Tibial artery (tissue), 4 donors: Measurements from ENCODE around the gene CEP44.

Experiments
- DNase-seq, 2 donors: peaks; one replicate each; pipeline ENCODE4 v3.0.0-alpha.2; 2019
- H3K27ac ChIP-seq, 2 donors: fragments of 200-600 bp; sonication (generic) in 1 of 2; 1 replicate in 1 of 2; 2 replicates in 1 of 2; pipeline ENCODE4 v1.5.1; 2018 to 2019; ENCODE audit warnings: mild to moderate bottlenecking in 1 of 2
- H3K27me3 ChIP-seq, 2 donors: fragments of 200-600 bp; sonication (generic) in 1 of 2; one replicate each; pipeline versions ENCODE4 v1.5.1 to v1.6.0; 2016 to 2019
- H3K36me3 ChIP-seq, 3 donors: fragments of 200-600 bp; sonication (generic) in 2 of 3; one replicate each; pipeline ENCODE4 v1.5.1; 2016 to 2019; ENCODE audit warnings: mild to moderate bottlenecking in 2 of 3
- H3K4me1 ChIP-seq, 4 donors: fragments of 200-600 bp; sonication (generic) in 2 of 4; 1 replicate in 3 of 4; 2 replicates in 1 of 4; pipeline ENCODE4 v1.5.1; 2016 to 2019
- H3K4me3 ChIP-seq, 2 donors: fragments of 200-600 bp; sonication (generic) in 1 of 2; 1 replicate in 1 of 2; 2 replicates in 1 of 2; pipeline ENCODE4 v1.5.1; 2018 to 2019; ENCODE audit warnings: mild to moderate bottlenecking in 2 of 2
- H3K9me3 ChIP-seq, 3 donors: fragments of 200-600 bp; sonication (generic) in 1 of 3; one replicate each; pipeline ENCODE4 v1.5.1; 2016 to 2019
- CTCF ChIP-seq, 2 experiments: fragments of 200-600 bp in 1 of 2; fragments of 450-650 bp in 1 of 2; IDR thresholded peaks; one replicate each; pipeline ENCODE4 v1.5.1; 2017 to 2019; ENCODE audit warnings: antibody characterized with exemption in 2 of 2, mild to moderate bottlenecking in 1 of 2, moderate library complexity in 1 of 2
- intact Hi-C: fragments of 100-400 bp; cut with DNase I; formaldehyde crosslinking; loops from one replicate; pipeline ENCODE4 v1.15.0; 2023; ENCODE audit warnings: low total_unique reads

Gene CEP44

DNA sequence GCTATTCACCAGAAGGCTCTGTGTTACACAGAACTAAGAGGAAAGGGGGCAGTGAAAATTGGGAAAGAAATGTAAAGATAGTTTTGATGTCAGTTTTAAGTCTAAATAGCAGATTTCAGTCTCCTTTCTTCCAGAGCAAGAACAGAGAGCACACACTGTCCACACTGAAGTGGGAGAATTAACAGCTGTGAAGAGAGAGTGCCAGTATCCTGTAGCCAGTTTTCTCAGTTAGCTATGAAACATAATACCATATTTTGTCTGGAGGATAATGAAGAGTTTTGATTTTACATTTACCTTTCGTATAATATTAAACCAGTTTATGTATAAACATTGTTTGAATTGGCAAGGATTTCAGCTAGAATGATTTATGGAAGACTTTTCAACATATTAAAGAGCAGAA, 35.3 kb upstream of the CEP44 start:
- intact Hi-C loops, result no loop called here
- Histone ChIP-seq H3K4me3 (no peak overlapping the region), H3K27ac (no peak overlapping the region), H3K9me3 (no peaks in the 10 kb centered on the region), H3K4me1 (no peaks in the 10 kb centered on the region), H3K27me3 (no peaks in the 10 kb centered on the region), H3K36me3 (no peaks in the 10 kb centered on the region)
- DNase-seq, result no peak
- no peak for TF ChIP-seq CTCF (IDR thresholded peaks at IDR 0.05)

DNA sequence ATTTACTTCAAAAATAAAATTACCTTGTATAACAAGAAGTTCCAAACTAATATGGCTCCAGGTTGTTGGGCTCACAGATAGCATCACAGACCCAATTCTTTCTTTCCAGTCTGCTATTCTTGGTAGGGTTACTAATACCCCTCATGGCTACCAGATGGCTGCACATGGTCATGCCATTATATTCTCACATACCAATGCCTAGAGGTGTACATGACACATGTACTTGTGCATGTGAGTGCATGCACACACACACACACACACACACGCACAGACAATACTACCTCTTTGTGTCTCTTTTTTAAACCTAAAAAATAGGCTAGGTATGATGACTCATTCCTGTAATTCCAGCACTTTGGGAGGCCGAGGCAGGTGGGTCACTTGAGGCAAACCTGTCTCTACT, 31.3 kb upstream of the CEP44 start:
- H3K4me3 ChIP-seq, result no peak overlapping the region
- H3K27ac ChIP-seq, result no peak overlapping the region
- H3K9me3 ChIP-seq, result no peaks in the 10 kb centered on the region
- no peaks in the 10 kb centered on the region for H3K27me3 ChIP-seq
- peaks cover 0 to 18% (median 3%) of the 10 kb centered on the region in 4 donors for H3K4me1 ChIP-seq
- intact Hi-C loops, result no loop called here
- DNase-seq, result no peak
- no peak for TF ChIP-seq CTCF (IDR thresholded peaks at IDR 0.05)
- no peaks in the 10 kb centered on the region for H3K36me3 ChIP-seq

GRCh38 chr4:174254613-174255012, 29.1 kb upstream of the CEP44 start:
- H3K4me1 ChIP-seq, result peaks cover 0 to 18% (median 3%) of the 10 kb centered on the region in 4 donors
- no peaks in the 10 kb centered on the region for H3K36me3 ChIP-seq
- H3K9me3 ChIP-seq, result no peaks in the 10 kb centered on the region
- TF ChIP-seq CTCF (IDR thresholded peaks at IDR 0.05), result no peak
- intact Hi-C loops, result no loop called here
- H3K27me3 ChIP-seq, result no peaks in the 10 kb centered on the region
- DNase-seq, result no peak
- H3K27ac ChIP-seq, result no peak overlapping the region
- no peak overlapping the region for H3K4me3 ChIP-seq

DNA sequence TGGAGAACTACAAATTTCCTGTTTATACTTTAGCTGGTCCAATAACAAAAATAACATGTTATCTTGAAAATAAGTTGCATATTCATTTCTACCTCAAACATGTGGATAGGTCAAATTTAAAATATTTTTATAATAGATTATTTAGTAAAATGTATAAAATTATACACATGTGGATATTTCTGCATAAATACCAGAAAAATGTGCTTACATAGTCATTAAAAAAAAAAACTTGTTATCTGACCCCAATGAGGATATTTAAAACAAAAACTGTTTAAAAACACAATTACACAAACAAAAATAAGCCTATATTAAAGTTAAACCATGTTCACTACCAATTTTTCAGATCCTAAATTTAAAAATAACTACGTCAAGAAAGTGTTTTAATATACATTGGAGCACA, 28.3 kb upstream of the CEP44 start:
- H3K27ac ChIP-seq, result no peak overlapping the region
- peaks cover 0 to 22% (median 5%) of the 10 kb centered on the region in 4 donors for H3K4me1 ChIP-seq
- intact Hi-C loops, result no loop called here
- H3K4me3 ChIP-seq, result no peak overlapping the region
- H3K27me3 ChIP-seq, result no peaks in the 10 kb centered on the region
- no peak for TF ChIP-seq CTCF (IDR thresholded peaks at IDR 0.05)
- H3K9me3 ChIP-seq, result no peaks in the 10 kb centered on the region
- DNase-seq, result no peak
- H3K36me3 ChIP-seq, result no peaks in the 10 kb centered on the region

- intact Hi-C loops, result no loop called here
- Histone ChIP-seq H3K27ac (no peak overlapping the region), H3K9me3 (no peaks in the 10 kb centered on the region), H3K27me3 (no peaks in the 10 kb centered on the region), H3K4me1 (peaks cover 0 to 22% (median 5%) of the 10 kb centered on the region in 4 donors), H3K4me3 (no peak overlapping the region), H3K36me3 (no peaks in the 10 kb centered on the region)
- DNase-seq, result no peak
- no peak for TF ChIP-seq CTCF (IDR thresholded peaks at IDR 0.05)
These were observed 27.9 kb upstream of the CEP44 start for GRCh38 chr4:174255786-174256185.

- H3K27ac ChIP-seq, result no peak overlapping the region
- H3K27me3 ChIP-seq, result no peaks in the 10 kb centered on the region
- intact Hi-C loops, result no loop called here
- no peak for DNase-seq
- no peaks in the 10 kb centered on the region for H3K9me3 ChIP-seq
- H3K4me1 ChIP-seq, result peaks cover 0 to 22% (median 5%) of the 10 kb centered on the region in 4 donors
- H3K36me3 ChIP-seq, result no peaks in the 10 kb centered on the region
- no peak overlapping the region for H3K4me3 ChIP-seq
- no peak for TF ChIP-seq CTCF (IDR thresholded peaks at IDR 0.05)
These were observed 27.4 kb upstream of the CEP44 start for GRCh38 chr4:174256277-174256713.
